Measurements from ENCODE around the gene ZCCHC7.
"Not testable (repeated sequence)": the region's sequence is repeated elsewhere in the genome, so short reads cannot be mapped to it uniquely, and the experiment has no call there.

The ZCCHC7 gene

GRCh38 chr9:37179576-37179975, 59.2 kb downstream of the ZCCHC7 start:
- DNase-seq, result no peak

- DNase-seq, result no peak
Measured at GRCh38 chr9:37180138-37180537, 59.8 kb downstream of the ZCCHC7 start.

GRCh38 chr9:37182718-37183117, 62.3 kb downstream of the ZCCHC7 start:
- no peak for DNase-seq

GRCh38 chr9:37184905-37185867, 64.8 kb downstream of the ZCCHC7 start:
- no peak for DNase-seq

- no peak for DNase-seq
Measured at GRCh38 chr9:37187292-37187691, 66.9 kb downstream of the ZCCHC7 start.

GRCh38 chr9:37187713-37188439, 67.5 kb downstream of the ZCCHC7 start:
- DNase-seq, result peak; percentile 16

GRCh38 chr9:37190739-37191138, 70.4 kb downstream of the ZCCHC7 start:
- not testable (repeated sequence) for DNase-seq

- DNase-seq, result no peak
Measured at GRCh38 chr9:37191403-37192089, 71.2 kb downstream of the ZCCHC7 start.

GRCh38 chr9:37192803-37193202, 72.4 kb downstream of the ZCCHC7 start:
- no peak for DNase-seq

- no peak for DNase-seq
Measured at GRCh38 chr9:37197158-37198038, 77.0 kb downstream of the ZCCHC7 start.

- no peak for DNase-seq
Measured at GRCh38 chr9:37198039-37198729, 77.8 kb downstream of the ZCCHC7 start.

GRCh38 chr9:37198831-37199230, 78.5 kb downstream of the ZCCHC7 start:
- DNase-seq, result no peak

GRCh38 chr9:37200433-37201005, 80.1 kb downstream of the ZCCHC7 start:
- no peak for DNase-seq

GRCh38 chr9:37201581-37201980, 81.2 kb downstream of the ZCCHC7 start:
- DNase-seq, result no peak

GRCh38 chr9:37202091-37202490, 81.7 kb downstream of the ZCCHC7 start:
- no peak for DNase-seq

GRCh38 chr9:37203456-37203855, 83.1 kb downstream of the ZCCHC7 start:
- DNase-seq, result not testable (repeated sequence)

GRCh38 chr9:37206121-37206620, 85.8 kb downstream of the ZCCHC7 start:
- DNase-seq, result no peak

- no peak for DNase-seq
Measured at GRCh38 chr9:37209431-37210386, 89.3 kb downstream of the ZCCHC7 start.

- DNase-seq, result no peak
Measured at GRCh38 chr9:37210737-37211523, 90.6 kb downstream of the ZCCHC7 start.

All from stimulated activated CD4-positive, alpha-beta T cell treated with anti-CD3 and anti-CD28 coated beads, Interleukin-4, amount 100 ng/mL, for 24 hours (primary cell).